HepG2 (cell line): Measurements from ENCODE around the gene SPRYD3. TPM values are rescaled to one million over a fixed set of nuclear protein-coding genes. Genes with fewer than 3 reads are reported as not detected.

Experiments
- ATAC-seq: fragments of 200-7000 bp; cut with Tn5 transposase; 3 replicates; pipeline ENCODE4 v1.9.1; 2020; ENCODE audit warnings: mild to moderate bottlenecking, moderate library complexity
- BruUV-seq: library from RNA; stranded (reverse); fragments of 400-500 nt; replicated peaks from 2 replicates; lab custom pipeline; 2021; lab: Mats Ljungman, UMichigan
- CTCF ChIA-PET: fragments of 300-600 bp; formaldehyde crosslinking; extraction: SDS; loops from one replicate; lab custom pipeline; 2021; ENCODE audit warnings: low total read pairs, inconsistent platforms, low intra/inter-chr PET ratio; lab: Yijun Ruan, JAX
- POLR2A ChIA-PET: fragments of 350-600 bp; sonication (Branson Sonifier 250); formaldehyde crosslinking; loops from one replicate; lab custom pipeline; 2020; ENCODE audit warnings: antibody characterized with exemption, inconsistent platforms; lab: Yijun Ruan, JAX
- DNase-seq: peaks from one replicate; pipeline ENCODE4 v3.0.0-alpha.2; 2015; ENCODE audit warnings: low spot score
- FAIRE-seq: peaks from 3 replicates; lab custom pipeline; 2011; peaks lifted over from hg19 to GRCh38; lab: Jason Lieb, UNC
- H2AFZ ChIP-seq: one replicate; pipeline ENCODE4 v1.6.1; 2011; ENCODE audit warnings: low read length, inconsistent platforms
- H3K27ac ChIP-seq: fragments of 300-600 bp; 3 replicates; pipeline ENCODE4 v1.8.0; 2011; ENCODE audit warnings: mixed run types, mild to moderate bottlenecking, mixed read lengths, low read length, inconsistent platforms; ENCODE audit not compliant: insufficient read depth; ENCODE audit errors: extremely low read length
- H3K27me3 ChIP-seq, 2 experiments: fragments of 200-600 bp in 1 of 2; 2 replicates in 1 of 2; 3 replicates in 1 of 2; pipeline versions ENCODE4 v1.6.0 to v1.8.0; 2011; ENCODE audit warnings: low read length in 2 of 2, mild to moderate bottlenecking in 2 of 2, moderate library complexity in 2 of 2, inconsistent platforms in 1 of 2; ENCODE audit not compliant: insufficient read depth in 2 of 2, control insufficient read depth in 1 of 2
- H3K36me3 ChIP-seq, 2 experiments: fragments of 200-600 bp in 1 of 2; replicated peaks in 1 of 2; 2 replicates in 1 of 2; 3 replicates in 1 of 2; pipeline versions ENCODE4 v1.5.1 to v1.8.0; 2011; ENCODE audit warnings: low read length in 2 of 2, inconsistent platforms in 1 of 2; ENCODE audit not compliant: insufficient read depth in 2 of 2, control insufficient read depth in 1 of 2
- H3K4me1 ChIP-seq: 2 replicates; pipeline ENCODE4 v1.5.1; 2012; ENCODE audit warnings: low read length, inconsistent platforms; ENCODE audit not compliant: insufficient read depth
- H3K4me2 ChIP-seq: 2 replicates; pipeline ENCODE4 v1.6.0; 2011; ENCODE audit warnings: low read depth, low read length, inconsistent platforms
- H3K4me3 ChIP-seq, 3 experiments: fragments of 200-600 bp in 1 of 3; sonication (generic), shearing (Covaris generic) in 1 of 3; replicated peaks in 1 of 3; 2 replicates each; pipeline ENCODE4 v1.5.1; 2011 to 2016; ENCODE audit warnings: low read length in 3 of 3, inconsistent platforms in 2 of 3, low read depth in 2 of 3, mild to moderate bottlenecking in 2 of 3, control low read depth in 1 of 3, mixed read lengths in 1 of 3; ENCODE audit not compliant: insufficient read depth in 1 of 3
- H3K79me2 ChIP-seq: one replicate; pipeline ENCODE4 v1.6.1; 2011; ENCODE audit warnings: low read length, inconsistent platforms; ENCODE audit not compliant: insufficient read depth
- H3K9ac ChIP-seq: 2 replicates; pipeline ENCODE4 v1.6.0; 2011; ENCODE audit warnings: mild to moderate bottlenecking, low read depth, low read length, inconsistent platforms; ENCODE audit not compliant: insufficient read depth
- H3K9me3 ChIP-seq: 2 replicates; pipeline ENCODE4 v1.5.1; 2012; ENCODE audit warnings: mild to moderate bottlenecking, low read length
- H4K20me1 ChIP-seq: 2 replicates; pipeline ENCODE4 v1.6.0; 2011; ENCODE audit warnings: inconsistent platforms, mild to moderate bottlenecking, low read length, moderate library complexity; ENCODE audit not compliant: insufficient read depth
- CEBPB ChIP-seq: IDR thresholded peaks from 2 replicates; pipeline ENCODE4 v1.6.1; 2011; ENCODE audit warnings: low read depth, low read length, improper control_type of control experiment, borderline replicate concordance
- EED ChIP-seq: sonication (generic); formaldehyde crosslinking; IDR thresholded peaks from 2 replicates; pipeline ENCODE4 v1.5.0; 2020; ENCODE audit warnings: mild to moderate bottlenecking, missing genetic modification reagents
- RBM22 ChIP-seq: fragments of 200-400 bp; formaldehyde crosslinking; optimal IDR thresholded peaks from 2 replicates; pipeline ENCODE3; 2017; ENCODE audit warnings: mild to moderate bottlenecking, low read length, moderate library complexity
- U2AF2 ChIP-seq: fragments of 200-400 bp; formaldehyde crosslinking; IDR thresholded peaks from 2 replicates; pipeline ENCODE4 v1.6.1; 2017; ENCODE audit warnings: low read depth, mild to moderate bottlenecking, low read length
- ZFP36L2 ChIP-seq: sonication (generic); formaldehyde crosslinking; IDR thresholded peaks from 2 replicates; pipeline ENCODE4 v1.4.0; 2020; ENCODE audit warnings: missing genetic modification reagents
- ZNF709 ChIP-seq: sonication (generic); formaldehyde crosslinking; IDR thresholded peaks from 2 replicates; pipeline ENCODE4 v1.5.0; 2020; ENCODE audit warnings: mild to moderate bottlenecking, missing genetic modification reagents
- WGBS: methylation state at CpG from one replicate; pipeline ENCODE4 v1.1.6; 2017; ENCODE audit warnings: low lambda C conversion rate; 5-methylcytosine and 5-hydroxymethylcytosine counted together
- in situ Hi-C: cut with HindIII; loops from 2 replicates; pipeline ENCODE4 v1.10.0; 2017; ENCODE audit warnings: low pct_unique_long_range_greater_than_20kb; ENCODE audit not compliant: extremely low pct_ligation_motif_present
- intact Hi-C: fragments of 100-400 bp; cut with micrococcal nuclease; formaldehyde crosslinking; loops from one replicate; pipeline ENCODE4 v1.10.0; 2022; ENCODE audit not compliant: unreplicated experiment
- polyA plus RNA-seq, 8 experiments: library from polyadenylated mRNA; depleted of rRNA in 3 of 8; stranded (reverse) in 7 of 8; unstranded in 1 of 8; fragments of >200 nt; fragmentation: Illumina TruSeq in 4 of 8; extraction: Trizol in 4 of 8; gene quantifications; 2 replicates each; pipeline versions ENCODE4 v1.2.1 to v1.2.3, GENCODE V29; 2011 to 2016; ENCODE audit warnings: low read depth in 4 of 8, missing spikeins in 1 of 8, mixed read lengths in 1 of 8; ENCODE audit not compliant: insufficient read depth in 1 of 8
- total RNA-seq, 5 experiments: library from RNA; depleted of rRNA; stranded (reverse); fragments of >200 nt; fragmentation: Illumina TruSeq; extraction: Trizol; gene quantifications; 2 replicates each; pipeline ENCODE4 v1.2.3, GENCODE V29; 2016; ENCODE audit warnings: low read depth in 1 of 5

Gene SPRYD3
- total and polyA plus RNA-seq, 2 of the 13 experiments (the other 11 are each of a cell fraction or from before 2014, with no cell fraction given), result 9.0 to 9.2 TPM

DNA sequence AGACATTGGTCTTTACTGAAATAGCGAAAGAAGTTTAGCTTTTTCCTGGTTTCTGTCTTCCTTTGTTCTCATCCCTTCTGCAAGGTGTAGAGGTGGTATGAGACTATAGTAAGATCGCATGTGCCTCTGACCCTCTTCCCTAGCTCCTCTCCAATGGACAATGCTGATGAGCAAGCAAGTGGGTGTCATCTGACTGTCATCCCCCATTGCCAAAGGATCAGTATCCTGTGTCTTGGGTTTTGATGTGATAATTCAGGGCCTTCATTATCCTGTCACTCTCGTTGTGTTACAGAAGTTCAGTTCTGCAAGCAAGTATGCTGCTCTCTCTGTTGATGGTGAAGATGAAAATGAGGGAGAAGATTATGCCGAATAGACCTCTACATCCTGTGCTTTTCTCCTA, 39.3 kb downstream of the SPRYD3 start:
- H3K79me2 ChIP-seq, result no peaks in the 10 kb centered on the region

DNA sequence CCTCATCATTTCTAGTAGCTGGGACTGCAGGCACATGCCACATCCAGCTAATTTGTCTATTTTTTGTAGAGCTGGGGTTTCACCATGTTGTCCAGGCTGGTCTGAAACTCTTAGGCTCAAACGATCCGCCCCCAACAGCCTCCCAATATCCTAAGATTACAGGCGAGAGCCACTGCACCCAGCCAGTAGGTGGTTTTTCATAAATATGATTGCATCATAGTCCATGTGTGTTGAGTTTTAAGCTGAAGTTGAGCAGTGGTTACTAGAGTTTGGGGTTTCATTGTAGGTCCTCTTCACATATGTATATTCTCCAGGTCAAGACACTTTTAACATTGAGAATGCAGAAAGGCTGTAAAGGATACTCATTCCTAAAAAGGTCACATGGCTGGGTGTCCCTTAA, 42.4 kb downstream of the SPRYD3 start:
- no peak for FAIRE-seq
- in situ Hi-C loops (no loop called here), intact Hi-C loops (no loop called here)
- CTCF ChIA-PET, result no interaction called here
- Histone ChIP-seq H3K27me3 (no peaks in the 10 kb centered on the region), H4K20me1 (no peaks in the 10 kb centered on the region), H2AFZ (no peak overlapping the region), H3K79me2 (no peaks in the 10 kb centered on the region), H3K9me3 (no peaks in the 10 kb centered on the region), H3K36me3 (peaks cover 30 to 75% of the 10 kb centered on the region in 2 experiments), H3K4me1 (no peaks in the 10 kb centered on the region), H3K4me3 (no peak overlapping the region), H3K4me2 (no peak overlapping the region), H3K9ac (no peak overlapping the region), H3K27ac (no peak overlapping the region)
- DNase-seq, result no peak
- POLR2A ChIA-PET, result no interaction called here
- 100% methylated on average over 3 of the region's 3 CpGs for WGBS
- TF ChIP-seq CEBPB (peak; percentile 69), ZFP36L2 (CRISPR knock-in tag) (no peak), EED (CRISPR knock-in tag) (no peak), ZNF709 (no peak)
- BruUV-seq, result no TSS peak
- no peak for ATAC-seq

More for the DNA sequence above, 39.3 kb downstream of the SPRYD3 start:
- Histone ChIP-seq H3K27ac (no peak overlapping the region), H3K27me3 (no peaks in the 10 kb centered on the region), H3K4me3 (no peak overlapping the region), H3K4me2 (no peak overlapping the region), H2AFZ (no peak overlapping the region), H4K20me1 (no peaks in the 10 kb centered on the region), H3K36me3 (peaks cover 23 to 47% of the 10 kb centered on the region in 2 experiments), H3K9ac (no peak overlapping the region), H3K4me1 (peaks cover 30% of the 10 kb centered on the region), H3K9me3 (no peaks in the 10 kb centered on the region)
- FAIRE-seq (no peak), ATAC-seq (no peak), DNase-seq (no peak)
- no TSS peak for BruUV-seq
- 97% methylated on average over 4 of the region's 4 CpGs for WGBS
- ChIA-PET CTCF (interaction anchor here (1.5 kb wide), 1 partner anchor 8 kb away, joined by 4 read pairs; no protein-coding TSS in a partner anchor), POLR2A (interaction anchor here (0.8 kb wide), 1 partner anchor 34 kb away, joined by 3 read pairs; the partner anchor contains the start of gene EIF4B)
- intact Hi-C loops (no loop called here), in situ Hi-C loops (no loop called here)
- peak; percentile 38 for TF ChIP-seq RBM22
- TF ChIP-seq U2AF2, result no peak
